ENCODE measurements around the gene PTPN6. TPM values are rescaled to one million over a fixed set of nuclear protein-coding genes. Genes with fewer than 3 reads are reported as not detected.

The PTPN6 gene
- total and polyA plus RNA-seq, 9 of the 15 experiments (the other 6 are each of a cell fraction or from before 2014, with no cell fraction given): 1.5 to 5.1 (median 3.9) TPM

- no peak for TF ChIP-seq E4F1 (CRISPR knock-in tag; IDR thresholded peaks at IDR 0.05; ENCODE audit: borderline replicate concordance)
- no peak for TF ChIP-seq THRAP3 (IDR thresholded peaks at IDR 0.05; ENCODE audit: borderline replicate concordance)
- TF ChIP-seq ZNF280A (IDR thresholded peaks at IDR 0.05; ENCODE audit: low read depth, partially characterized antibody): no peak
- no peak for TF ChIP-seq ARID3A (IDR thresholded peaks at IDR 0.05; ENCODE audit: borderline replicate concordance, low read depth, low read length)
- TF ChIP-seq GTF2B (IDR thresholded peaks at IDR 0.05; ENCODE audit: extremely low read depth, insufficient read length): no peak
- TF ChIP-seq TEAD1 (CRISPR knock-in tag; IDR thresholded peaks at IDR 0.05): peak in 1 of 2 experiments; percentile 78; a peak in 1 of 4 replicates
- TF ChIP-seq TBP (optimal IDR thresholded peaks at IDR 0.05; ENCODE audit: low read depth, low read length): no peak
- TF ChIP-seq CTBP1 (IDR thresholded peaks at IDR 0.05; ENCODE audit: borderline replicate concordance): peak; percentile 97
- TF ChIP-seq POLR3A (IDR thresholded peaks at IDR 0.05; ENCODE audit: borderline replicate concordance, extremely low read depth, insufficient read depth, insufficient read length): no peak
- 0 out of 2 replicates have a peak, but pooled peaks have one; percentile 53 for TF ChIP-seq JUN (IDR thresholded peaks at IDR 0.05; ENCODE audit: borderline replicate concordance, low read depth, low read length)
- no peak for TF ChIP-seq JUN (CRISPR knock-in tag; IDR thresholded peaks at IDR 0.05; ENCODE audit: borderline replicate concordance)
- TF ChIP-seq BRCA1 (IDR thresholded peaks at IDR 0.05): no peak
- no peak for TF ChIP-seq BRCA1 (CRISPR knock-in tag; IDR thresholded peaks at IDR 0.05)
- TF ChIP-seq ZNF561 (CRISPR knock-in tag; conservative IDR thresholded peaks at IDR 0.05): no peak
- TF ChIP-seq ZSCAN29 (IDR thresholded peaks at IDR 0.05): peak; percentile 95
- peak; percentile 72; the same call in 1 of the 2 replicates for TF ChIP-seq ZNF274 (IDR thresholded peaks at IDR 0.05; ENCODE audit: borderline replicate concordance, low read depth, low read length)
- no peak for TF ChIP-seq NR0B1 (IDR thresholded peaks at IDR 0.05; ENCODE audit: partially characterized antibody)
- TF ChIP-seq TAF9B (IDR thresholded peaks at IDR 0.05; ENCODE audit: partially characterized antibody): no peak
- TF ChIP-seq MEF2A (IDR thresholded peaks at IDR 0.05; ENCODE audit: control insufficient read depth, low read depth, low read length): no peak
Measured at GRCh38 chr12:6944381-6945186, 6.6 kb upstream of the PTPN6 start (continued).

All from K562 (cell line).